WTC11 (cell line): ENCODE measurements around the gene TTC6.

Experiments
- ATF1 ChIP-seq: sonication (generic); formaldehyde crosslinking; IDR thresholded peaks from 2 replicates; pipeline ENCODE4 v1.8.1; 2023; ENCODE audit warnings: mild to moderate bottlenecking, moderate library complexity, missing genetic modification reagents
- FOXJ3 ChIP-seq: sonication (generic); formaldehyde crosslinking; IDR thresholded peaks from 2 replicates; pipeline ENCODE4 v1.9.0; 2021; ENCODE audit warnings: missing genetic modification reagents, mild to moderate bottlenecking, borderline replicate concordance
- NR1H2 ChIP-seq: sonication (generic); formaldehyde crosslinking; IDR thresholded peaks from 2 replicates; pipeline ENCODE4 v1.9.0; 2021; ENCODE audit warnings: mild to moderate bottlenecking, moderate library complexity, missing genetic modification reagents
- ZNF416 ChIP-seq: fragments of 250-450 bp; sonication (Bioruptor Pico); IDR thresholded peaks from 2 replicates; pipeline ENCODE4 v1.9.0; 2021; ENCODE audit warnings: mild to moderate bottlenecking, inconsistent platforms
- TF ChIP-seq, protein P1 (sequence below): fragments of 200-600 bp; IDR thresholded peaks from 2 replicates; pipeline ENCODE4 v1.8.0; 2022; ENCODE audit warnings: antibody characterized with exemption
- TF ChIP-seq, protein P2 (sequence below): sonication (generic); formaldehyde crosslinking; conservative IDR thresholded peaks from 2 replicates; pipeline ENCODE4 v1.8.1; 2022; ENCODE audit warnings: mild to moderate bottlenecking, missing genetic modification reagents
- TF ChIP-seq, protein P3 (sequence below): sonication (generic); formaldehyde crosslinking; IDR thresholded peaks from 2 replicates; pipeline ENCODE4 v1.8.0; 2022; ENCODE audit warnings: mild to moderate bottlenecking, missing genetic modification reagents
- TF ChIP-seq, protein P4 (sequence below): sonication (generic); formaldehyde crosslinking; IDR thresholded peaks from 2 replicates; pipeline ENCODE4 v1.8.0; 2022; ENCODE audit warnings: mild to moderate bottlenecking, missing genetic modification reagents
- TF ChIP-seq, protein P5 (sequence below): sonication (generic); formaldehyde crosslinking; IDR thresholded peaks from 2 replicates; pipeline ENCODE4 v1.8.0; 2022; ENCODE audit warnings: mild to moderate bottlenecking, missing genetic modification reagents

DNA sequence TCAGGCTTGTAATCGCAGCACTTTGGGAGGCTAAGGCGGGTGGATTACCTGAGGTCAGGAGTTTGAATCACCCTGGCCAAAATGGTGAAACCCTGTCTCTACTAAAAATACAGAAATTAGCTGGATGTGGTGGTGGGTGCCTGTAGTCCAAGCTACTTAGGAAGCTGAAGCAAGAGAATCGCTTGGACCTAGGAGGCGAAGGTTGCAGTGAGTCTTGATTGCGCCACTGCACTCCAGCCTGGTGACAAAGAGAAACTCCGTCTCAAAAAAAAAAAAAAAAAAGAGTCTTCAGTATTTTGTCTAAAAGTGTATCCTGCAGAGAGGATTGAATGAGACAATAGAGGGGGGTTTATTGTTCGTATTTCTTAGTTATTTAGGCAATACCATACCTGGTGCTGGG lies 25.7 kb upstream of the TTC6 start:
- TF ChIP-seq, protein P1, sequence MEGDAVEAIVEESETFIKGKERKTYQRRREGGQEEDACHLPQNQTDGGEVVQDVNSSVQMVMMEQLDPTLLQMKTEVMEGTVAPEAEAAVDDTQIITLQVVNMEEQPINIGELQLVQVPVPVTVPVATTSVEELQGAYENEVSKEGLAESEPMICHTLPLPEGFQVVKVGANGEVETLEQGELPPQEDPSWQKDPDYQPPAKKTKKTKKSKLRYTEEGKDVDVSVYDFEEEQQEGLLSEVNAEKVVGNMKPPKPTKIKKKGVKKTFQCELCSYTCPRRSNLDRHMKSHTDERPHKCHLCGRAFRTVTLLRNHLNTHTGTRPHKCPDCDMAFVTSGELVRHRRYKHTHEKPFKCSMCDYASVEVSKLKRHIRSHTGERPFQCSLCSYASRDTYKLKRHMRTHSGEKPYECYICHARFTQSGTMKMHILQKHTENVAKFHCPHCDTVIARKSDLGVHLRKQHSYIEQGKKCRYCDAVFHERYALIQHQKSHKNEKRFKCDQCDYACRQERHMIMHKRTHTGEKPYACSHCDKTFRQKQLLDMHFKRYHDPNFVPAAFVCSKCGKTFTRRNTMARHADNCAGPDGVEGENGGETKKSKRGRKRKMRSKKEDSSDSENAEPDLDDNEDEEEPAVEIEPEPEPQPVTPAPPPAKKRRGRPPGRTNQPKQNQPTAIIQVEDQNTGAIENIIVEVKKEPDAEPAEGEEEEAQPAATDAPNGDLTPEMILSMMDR = no peak
- TF ChIP-seq, protein P2, sequence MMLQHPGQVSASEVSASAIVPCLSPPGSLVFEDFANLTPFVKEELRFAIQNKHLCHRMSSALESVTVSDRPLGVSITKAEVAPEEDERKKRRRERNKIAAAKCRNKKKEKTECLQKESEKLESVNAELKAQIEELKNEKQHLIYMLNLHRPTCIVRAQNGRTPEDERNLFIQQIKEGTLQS = no peak
- TF ChIP-seq ATF1 (CRISPR knock-in tag) (no peak), ZNF416 (CRISPR knock-in tag) (no peak), FOXJ3 (CRISPR knock-in tag) (no peak), NR1H2 (CRISPR knock-in tag) (no peak)
- TF ChIP-seq, protein P3, sequence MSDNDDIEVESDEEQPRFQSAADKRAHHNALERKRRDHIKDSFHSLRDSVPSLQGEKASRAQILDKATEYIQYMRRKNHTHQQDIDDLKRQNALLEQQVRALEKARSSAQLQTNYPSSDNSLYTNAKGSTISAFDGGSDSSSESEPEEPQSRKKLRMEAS = no peak
- TF ChIP-seq, protein P4, sequence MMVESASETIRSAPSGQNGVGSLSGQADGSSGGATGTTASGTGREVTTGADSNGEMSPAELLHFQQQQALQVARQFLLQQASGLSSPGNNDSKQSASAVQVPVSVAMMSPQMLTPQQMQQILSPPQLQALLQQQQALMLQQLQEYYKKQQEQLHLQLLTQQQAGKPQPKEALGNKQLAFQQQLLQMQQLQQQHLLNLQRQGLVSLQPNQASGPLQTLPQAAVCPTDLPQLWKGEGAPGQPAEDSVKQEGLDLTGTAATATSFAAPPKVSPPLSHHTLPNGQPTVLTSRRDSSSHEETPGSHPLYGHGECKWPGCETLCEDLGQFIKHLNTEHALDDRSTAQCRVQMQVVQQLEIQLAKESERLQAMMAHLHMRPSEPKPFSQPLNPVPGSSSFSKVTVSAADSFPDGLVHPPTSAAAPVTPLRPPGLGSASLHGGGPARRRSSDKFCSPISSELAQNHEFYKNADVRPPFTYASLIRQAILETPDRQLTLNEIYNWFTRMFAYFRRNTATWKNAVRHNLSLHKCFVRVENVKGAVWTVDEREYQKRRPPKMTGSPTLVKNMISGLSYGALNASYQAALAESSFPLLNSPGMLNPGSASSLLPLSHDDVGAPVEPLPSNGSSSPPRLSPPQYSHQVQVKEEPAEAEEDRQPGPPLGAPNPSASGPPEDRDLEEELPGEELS (CRISPR knock-in tag) = no peak
- TF ChIP-seq, protein P5, sequence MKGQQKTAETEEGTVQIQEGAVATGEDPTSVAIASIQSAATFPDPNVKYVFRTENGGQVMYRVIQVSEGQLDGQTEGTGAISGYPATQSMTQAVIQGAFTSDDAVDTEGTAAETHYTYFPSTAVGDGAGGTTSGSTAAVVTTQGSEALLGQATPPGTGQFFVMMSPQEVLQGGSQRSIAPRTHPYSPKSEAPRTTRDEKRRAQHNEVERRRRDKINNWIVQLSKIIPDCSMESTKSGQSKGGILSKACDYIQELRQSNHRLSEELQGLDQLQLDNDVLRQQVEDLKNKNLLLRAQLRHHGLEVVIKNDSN (CRISPR knock-in tag) = no peak
